Medulla oblongata (tissue), 1 donor: ENCODE results near the gene PTPRD.

Source experiments
- DNase-seq: peaks from one replicate; pipeline ENCODE4 v3.0.0-alpha.2; 2015; ENCODE audit errors: extremely low spot score

The PTPRD gene

DNA sequence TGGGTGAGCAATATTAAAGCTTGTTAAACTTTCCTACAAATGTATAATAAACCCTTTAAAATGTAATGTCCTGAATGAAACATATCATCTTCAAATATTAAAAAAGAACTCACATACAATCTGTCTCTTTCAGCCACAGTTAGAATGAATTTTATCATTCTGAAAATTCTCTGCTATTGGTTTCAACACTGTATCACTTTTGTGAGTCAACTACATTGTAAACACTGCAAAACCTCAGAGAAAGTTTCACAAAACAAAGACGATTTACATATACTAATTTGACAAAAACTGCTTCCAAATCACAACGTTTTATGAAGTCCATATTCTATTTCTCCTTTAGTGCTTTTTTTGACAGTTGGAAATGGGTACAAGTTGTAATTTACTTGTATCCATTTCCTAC, 1781.2 kb downstream of the PTPRD start:
- DNase-seq = no peak

DNA sequence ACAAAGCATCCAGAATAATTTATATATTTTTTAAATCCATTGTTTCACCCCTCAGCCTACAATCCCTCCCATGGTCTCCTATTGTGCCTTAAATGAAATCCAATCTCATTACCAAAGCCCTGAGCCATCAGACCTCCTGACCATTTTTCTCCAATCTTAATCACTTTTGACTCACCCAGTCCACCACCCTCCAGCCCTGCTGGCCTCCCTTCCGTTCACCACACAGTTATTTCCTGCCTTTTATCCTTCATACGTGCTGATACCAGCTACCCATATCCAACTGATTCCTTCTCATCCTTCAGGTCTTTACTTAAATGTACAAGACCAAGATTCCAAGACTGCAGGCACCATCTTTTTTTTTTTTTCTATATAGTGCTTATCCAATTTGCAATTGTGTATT, 1786.5 kb downstream of the PTPRD start:
- no peak for DNase-seq

DNA sequence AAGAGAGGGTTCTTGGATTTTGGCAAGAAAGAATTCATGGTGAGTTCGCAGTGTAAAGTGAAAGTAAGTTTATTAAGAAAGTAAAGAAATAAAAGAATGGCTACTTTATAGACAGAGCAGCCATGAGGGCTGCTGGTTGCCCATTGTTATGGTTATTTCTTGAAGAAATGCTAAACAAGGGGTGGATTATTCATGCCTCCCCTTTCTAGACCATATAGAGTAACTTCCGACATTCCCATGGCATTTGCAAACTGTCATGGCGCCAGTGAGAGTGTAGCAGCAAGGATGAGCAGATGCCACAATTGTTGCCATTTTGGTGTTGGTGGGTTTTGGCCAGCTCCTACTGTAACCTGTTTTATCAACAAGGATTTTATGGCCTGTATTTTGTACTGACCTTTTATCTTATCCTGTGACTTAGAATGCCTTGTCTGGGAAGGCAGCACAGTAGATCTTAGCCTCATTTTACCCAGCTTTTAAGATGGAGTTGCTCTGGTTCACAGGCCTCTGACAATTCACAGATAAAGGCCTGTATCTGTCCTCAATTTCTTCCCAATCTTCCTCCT, 1787.1 kb downstream of the PTPRD start:
- DNase-seq = no peak

DNA sequence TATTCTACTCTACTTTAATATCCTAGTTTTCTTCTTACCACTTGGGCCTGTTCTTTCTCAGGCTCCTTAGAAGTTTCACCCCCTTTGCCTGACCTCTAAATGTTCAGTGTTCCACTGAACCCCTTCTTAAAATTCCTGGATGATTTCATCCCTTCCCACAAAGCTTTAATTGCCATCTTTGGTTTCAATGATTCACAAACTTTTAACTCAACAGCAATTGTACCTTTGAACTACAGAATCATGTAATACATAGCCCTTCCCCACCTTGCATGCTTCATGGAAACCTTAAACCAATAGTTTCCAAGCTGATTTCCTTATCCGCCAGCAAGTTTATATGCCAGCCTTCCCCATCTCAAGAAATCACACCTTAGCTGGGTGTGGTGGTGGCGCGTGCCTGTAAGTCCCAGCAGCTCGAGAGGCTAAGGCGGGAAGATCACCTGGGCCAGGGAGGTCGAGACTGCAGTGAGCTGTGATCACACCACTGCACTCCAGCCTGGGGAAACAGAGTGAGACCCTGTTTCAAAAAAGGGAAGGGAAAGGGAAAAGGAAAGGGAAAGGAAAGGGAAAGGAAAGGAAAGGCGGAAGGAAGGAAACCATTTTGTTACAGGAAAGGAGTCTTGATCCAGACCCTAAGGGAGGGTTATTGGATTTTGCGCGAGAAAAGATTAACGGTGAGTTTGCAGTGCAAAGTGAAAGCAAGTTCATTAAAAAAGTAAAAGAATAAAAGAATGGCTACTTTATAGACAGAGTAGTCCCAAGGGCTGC, 1789.5 kb downstream of the PTPRD start:
- DNase-seq = no peak

GRCh38 chr9:8822667-8823025, 1790.2 kb downstream of the PTPRD start:
- DNase-seq = no peak

- no peak for DNase-seq
Measured at GRCh38 chr9:8821910-8822666, 1790.7 kb downstream of the PTPRD start.

DNA sequence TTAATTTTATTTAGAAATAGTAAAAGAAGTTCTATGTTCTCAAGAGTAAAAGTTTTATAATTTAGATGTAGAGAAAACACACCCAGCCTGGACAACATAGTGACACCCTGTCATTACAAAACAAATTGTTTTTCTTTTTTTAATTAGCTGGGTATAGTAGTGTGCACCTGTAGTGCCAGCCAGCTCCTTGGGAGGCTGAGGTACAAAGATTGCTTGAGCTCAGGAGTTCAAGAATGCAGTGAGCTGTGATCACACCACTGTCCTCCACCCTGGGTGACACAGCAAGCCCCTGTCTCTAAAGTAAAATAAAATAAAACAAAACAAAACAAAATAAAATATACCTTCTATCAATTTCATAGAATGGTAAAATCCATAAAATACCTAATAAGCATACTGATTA, 1795.5 kb downstream of the PTPRD start:
- DNase-seq = no peak

DNA sequence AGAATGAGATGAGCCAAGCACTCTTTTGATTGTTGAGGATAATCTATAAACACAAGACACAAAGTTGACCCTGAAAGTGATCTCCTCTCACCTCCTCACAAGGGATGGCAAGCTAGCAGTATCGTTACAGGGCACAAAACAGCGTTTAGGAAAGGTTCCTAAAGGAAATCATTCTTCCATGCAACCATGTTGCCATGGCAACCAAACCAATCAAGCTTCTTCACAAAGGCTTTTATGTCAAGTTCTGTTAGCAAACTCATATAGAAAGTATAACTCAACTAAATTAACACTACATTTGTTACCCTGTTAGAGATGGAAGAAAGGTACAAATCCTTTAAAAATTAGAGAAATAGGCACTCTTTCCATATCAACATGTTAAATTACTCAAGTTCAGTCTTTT, 1796.4 kb downstream of the PTPRD start:
- DNase-seq = peak; percentile 45

GRCh38 chr9:8815931-8816330, 1796.9 kb downstream of the PTPRD start:
- DNase-seq = no peak

- no peak for DNase-seq
Measured at GRCh38 chr9:8815219-8815618, 1797.6 kb downstream of the PTPRD start.

DNA sequence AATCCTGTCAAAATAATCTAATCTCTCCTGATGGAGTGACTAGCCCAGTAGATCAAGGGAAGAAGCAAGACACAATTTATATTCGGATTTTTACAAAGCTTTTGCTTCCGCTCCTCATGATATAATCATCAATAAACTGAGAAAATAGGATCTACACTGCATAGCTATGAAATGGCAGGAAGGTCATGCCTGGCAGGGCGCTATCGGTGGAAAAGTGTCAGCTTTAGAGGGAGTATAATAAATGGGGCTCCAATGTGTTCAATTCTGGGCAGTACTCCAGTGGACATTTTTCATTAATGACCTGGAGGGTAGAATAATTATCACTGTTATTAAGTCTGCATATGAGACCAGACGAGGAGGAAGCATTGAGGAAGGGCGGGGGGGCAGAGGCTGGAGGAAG, 1799.9 kb downstream of the PTPRD start:
- DNase-seq = no peak

DNA sequence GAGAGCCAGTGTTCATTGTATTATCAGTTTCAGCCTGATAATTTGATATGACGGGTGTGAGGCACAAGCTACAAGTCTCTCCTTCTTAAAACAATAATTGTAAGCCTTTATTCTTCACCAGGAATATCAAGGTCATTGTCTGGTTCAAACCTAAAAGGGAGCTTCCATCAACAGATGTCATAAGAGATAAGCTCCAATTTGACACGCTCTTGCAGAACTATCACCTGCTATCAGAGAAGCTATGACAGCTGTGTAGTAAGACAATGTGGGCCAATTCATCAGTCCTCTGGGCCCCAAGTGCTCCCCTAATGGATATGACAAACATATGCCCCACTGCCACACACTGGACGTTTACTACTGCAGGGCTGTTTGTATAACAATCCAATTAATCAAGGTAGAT, 1803.1 kb downstream of the PTPRD start:
- DNase-seq = no peak

- no peak for DNase-seq
Measured at GRCh38 chr9:8806150-8806549, 1806.7 kb downstream of the PTPRD start.

DNA sequence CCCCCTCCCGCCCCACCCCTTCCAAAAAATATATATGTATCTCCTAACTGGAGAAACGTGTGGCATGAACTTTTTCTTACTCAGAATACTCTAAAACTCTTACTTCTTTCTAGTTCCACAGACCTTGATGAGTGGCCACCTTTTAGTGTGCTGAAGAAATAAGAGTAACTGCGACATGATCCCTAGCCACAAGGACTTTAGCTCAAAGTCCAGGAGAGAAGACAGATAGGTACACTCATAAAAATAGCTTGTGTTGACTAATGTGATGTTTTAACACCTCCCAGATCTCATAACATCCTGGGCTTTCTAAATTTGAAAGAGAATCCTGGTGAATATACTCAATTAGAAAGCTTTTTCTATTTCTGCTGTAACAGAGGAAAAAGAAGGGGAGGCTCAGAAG, 1808.2 kb downstream of the PTPRD start:
- no peak for DNase-seq

- no peak for DNase-seq
Measured at GRCh38 chr9:8802242-8802641, 1810.6 kb downstream of the PTPRD start.

GRCh38 chr9:8800196-8800595, 1812.6 kb downstream of the PTPRD start:
- no peak for DNase-seq

DNA sequence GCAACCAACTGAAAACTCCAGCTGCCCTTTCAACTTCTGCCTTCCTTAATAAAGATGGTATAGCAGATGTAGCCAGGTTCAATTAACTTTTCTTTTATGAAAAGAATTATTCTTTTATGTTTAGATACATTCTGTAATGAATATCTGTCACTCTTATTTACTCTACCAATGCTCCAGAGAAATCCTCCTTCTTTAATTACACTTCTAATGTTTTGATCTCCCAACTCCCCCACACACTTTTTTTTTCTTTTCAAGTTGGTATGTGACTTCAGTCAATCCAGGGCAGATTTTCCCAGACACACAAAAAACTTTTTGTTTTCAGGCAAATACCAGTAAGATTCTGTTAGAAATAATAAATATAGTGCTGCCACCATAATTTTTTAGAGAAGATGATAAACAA, 1813.2 kb downstream of the PTPRD start:
- DNase-seq = no peak

DNA sequence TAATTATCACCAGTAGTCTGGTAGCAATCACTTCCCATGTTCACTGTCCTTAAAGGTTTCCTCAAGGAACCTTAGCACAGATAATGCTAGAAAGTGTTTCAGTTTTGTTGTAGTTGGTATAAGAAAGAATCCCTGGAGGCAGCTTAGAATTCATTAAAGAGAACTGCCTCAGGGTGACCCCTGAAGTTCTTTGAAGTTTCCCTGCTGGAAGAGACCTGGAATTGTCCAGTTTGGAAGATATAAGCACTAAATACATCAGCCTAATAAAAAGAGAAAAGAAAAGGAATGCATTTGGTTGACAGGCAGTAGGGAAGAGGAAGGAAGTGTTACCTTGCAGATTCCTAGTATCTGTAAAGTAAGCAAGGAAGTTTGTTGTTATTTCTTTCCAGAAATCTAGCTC, 1813.6 kb downstream of the PTPRD start:
- DNase-seq = no peak

DNA sequence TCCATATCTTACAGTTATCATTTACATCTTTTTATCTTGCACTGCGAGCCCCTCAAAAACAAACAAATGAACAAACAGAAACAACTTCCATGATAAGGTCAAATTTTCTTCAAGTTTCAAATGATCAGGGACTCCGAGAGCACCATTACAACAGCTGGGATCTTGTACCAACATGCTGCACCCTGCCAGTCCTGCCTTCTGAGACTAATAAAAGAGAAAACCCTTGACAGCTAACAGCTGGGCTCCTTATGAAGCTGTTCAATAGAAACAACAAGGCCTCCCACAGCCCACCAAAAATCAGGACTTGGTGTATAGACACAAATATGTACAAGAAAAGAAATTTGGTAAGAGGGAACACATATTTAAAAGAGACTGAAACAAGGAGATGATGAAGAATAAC, 1828.0 kb downstream of the PTPRD start:
- no peak for DNase-seq

- DNase-seq = no peak
Measured at GRCh38 chr9:8783941-8784340, 1828.9 kb downstream of the PTPRD start.

- no peak for DNase-seq
Measured at GRCh38 chr9:8782237-8782636, 1830.6 kb downstream of the PTPRD start.

DNA sequence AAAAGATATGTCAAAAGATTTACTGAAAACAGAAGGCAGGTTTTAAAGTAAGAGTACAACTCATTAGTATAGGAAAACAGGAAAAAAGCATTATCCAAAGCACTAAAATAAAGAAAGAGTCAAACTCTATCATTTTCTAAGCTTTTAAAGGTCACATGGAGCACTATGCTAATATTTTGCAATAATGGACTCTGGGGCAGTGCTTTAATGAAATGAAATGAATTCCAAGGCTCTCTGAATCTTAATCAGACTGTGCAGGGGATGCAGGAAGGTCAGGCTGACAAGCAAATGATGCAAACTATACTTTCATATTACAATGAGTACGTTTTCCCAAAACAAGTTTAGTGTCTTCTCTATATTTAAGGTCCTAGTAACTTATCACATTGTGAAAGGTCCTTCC, 1831.3 kb downstream of the PTPRD start:
- no peak for DNase-seq

DNA sequence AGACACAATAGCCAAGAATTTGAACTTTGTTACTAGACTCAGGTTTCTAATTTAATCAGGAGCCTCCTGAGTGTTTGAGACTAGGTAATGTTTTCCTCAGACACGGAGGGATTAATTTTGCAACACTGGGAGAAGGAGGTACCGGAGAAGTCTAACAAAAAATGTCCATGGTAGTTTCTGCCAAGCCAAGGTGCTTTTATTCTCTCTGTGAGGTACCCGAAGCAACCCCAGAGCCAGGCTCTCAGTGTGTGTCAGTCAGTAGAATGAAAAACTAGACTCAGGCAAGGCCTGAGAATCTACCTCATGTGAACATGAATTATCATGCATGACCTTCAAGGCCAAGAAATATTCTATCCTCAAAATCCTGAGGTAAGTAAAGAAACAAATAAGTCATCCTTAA, 1832.4 kb downstream of the PTPRD start:
- DNase-seq = no peak
